ENCODE data around the gene FOXP1.

GRCh38 chr3:71502066-71502625 is 81.4 kb downstream of the FOXP1 start:
- TF ChIP-seq CTCF (IDR thresholded peaks at IDR 0.05 in 4 of 5, conservative IDR thresholded peaks at IDR 0.05 in 1 of 5) (no peak), POLR2A (IDR thresholded peaks at IDR 0.05) (no peak)
